GM19397 (cell line): ENCODE data around the gene KCNH1.

Experiments
- ATAC-seq: cut with Tn5 transposase; IDR thresholded peaks from one replicate; pipeline ENCODE4 v1.9.1; 2021; ENCODE audit warnings: mild to moderate bottlenecking, moderate library complexity; ENCODE audit not compliant: unreplicated experiment

KCNH1 gene

DNA sequence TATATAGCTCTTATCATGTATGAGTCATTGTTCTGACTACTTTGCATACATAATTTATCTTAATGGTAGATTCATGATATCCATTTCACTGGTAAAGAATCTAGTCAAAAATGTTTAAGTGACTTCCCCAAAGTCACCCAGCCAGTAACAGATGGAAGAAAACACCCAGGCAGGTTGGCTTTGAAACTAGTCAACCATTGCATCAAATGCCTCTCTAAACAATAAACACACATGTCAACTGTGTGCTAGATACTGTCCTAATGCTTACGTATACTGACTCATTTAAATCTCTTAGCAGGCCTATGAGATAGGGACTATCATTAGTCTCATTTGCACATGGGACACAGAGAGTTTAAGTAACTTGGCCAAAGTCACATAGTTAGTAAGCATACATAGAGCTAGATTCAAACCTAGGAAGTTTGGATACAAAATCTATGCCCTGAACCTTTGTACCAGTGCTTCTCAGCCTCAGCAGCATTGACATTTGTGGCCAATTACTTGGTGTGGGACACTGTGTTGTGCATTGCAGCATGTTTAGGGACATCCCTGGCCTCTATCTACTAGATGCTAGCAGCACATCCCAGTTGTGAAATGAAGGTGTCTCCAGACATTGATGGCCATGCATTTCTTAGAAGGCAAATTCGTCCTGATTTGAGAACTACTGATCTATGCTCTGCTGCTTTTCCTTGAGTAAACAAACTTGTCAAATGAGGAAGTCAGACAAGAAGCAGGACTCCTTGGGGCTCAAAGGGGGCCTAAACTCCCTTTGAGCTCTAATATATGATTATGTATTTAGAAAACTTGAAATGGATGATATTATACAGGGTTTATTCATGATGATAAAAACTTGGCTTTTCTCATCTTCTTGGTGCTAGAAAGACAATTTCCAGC lies 316.3 kb downstream of the KCNH1 start:
- no peak for ATAC-seq

DNA sequence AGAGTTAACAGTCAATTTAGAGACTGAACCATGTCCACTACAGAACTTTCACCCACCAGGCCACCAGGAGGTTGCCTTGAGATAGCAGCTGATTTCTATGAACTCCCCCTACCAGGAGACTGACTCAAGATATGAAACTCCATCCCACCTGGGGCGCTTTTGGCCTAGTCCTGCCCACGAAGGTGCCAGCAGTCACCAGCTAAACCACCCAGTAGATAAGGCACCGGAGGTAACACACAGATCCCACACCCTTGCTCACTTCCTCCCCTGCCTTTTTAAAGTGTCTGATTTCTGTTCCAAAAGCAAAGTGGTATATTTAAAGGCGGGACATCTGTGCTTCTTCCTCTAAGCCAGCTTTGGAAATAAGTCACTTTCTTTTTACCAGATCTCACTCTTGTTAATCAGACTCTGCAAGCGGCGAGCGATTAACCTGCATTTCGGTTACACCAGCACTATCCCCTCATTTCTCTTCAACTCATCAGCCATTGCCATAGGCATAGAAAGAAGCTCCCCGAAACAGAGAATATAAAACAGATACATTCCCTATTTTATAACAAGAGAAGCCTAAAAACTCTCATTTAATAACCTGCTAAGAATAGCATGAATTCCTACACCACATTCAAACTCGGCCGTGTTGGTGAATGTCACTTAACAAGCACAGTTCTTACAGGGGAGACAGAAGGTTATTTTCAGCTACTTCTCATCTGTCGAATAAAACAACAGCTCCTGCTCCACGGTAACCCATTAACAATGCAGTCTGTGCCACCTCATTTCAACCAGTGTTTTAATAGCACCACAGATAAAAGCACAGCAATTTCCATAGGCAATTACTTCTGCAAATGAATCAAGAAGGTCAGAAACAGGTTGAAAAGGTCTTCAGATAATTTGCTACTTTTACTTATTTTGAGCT lies 318.1 kb downstream of the KCNH1 start:
- no peak for ATAC-seq

DNA sequence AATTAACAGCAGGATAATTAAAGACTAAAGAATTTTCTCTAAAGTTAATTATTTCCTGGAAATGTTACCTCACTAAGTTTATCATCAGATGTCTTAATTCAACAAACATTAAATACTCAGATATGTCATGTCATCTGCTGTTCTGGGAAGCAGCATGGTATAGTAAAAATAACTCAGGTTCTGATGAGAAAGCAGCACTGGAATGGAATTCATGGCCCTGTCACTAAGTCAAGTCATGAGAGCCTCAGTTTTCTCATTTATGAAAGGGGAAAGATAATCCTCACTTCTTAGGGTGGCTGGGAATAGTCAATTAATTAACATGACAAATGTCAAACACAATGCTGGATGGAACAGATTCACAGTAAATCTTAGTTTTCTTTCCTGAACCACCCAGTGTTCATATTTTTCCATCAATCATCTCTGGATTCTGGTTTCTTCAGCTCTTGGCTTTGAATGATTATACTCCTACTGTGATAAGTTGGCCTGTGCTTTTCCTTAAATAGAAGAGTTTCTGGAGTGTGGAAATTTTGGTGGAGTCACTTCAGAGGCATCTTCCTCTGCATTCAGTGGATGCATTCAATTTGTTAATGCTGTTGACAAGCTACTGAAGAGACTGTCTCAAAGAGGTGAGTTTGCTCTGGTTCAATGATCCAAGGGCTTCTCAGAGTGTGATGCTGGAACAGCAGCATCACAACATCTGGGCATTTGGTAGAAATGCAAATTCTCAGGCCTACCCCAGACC lies 319.4 kb downstream of the KCNH1 start:
- no peak for ATAC-seq

DNA sequence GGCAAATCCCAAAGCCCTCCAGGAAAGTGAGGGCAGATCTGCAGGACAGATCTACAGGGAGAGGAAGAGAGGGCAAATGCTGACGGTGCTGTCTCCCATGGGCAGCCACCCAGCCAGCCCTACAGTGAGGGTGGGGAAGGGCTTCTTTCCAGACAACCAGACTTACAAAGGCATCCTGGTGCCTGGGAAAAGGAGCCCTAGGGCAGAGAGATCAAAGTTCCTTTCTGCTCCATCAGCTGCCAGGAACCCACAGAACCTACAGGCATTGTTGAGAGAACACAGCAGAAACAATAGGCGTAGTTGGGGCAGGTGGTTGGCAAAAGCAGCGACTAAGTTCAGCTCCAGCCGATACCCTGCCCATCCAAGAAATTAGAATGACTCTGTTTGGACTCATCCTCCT lies 332.4 kb downstream of the KCNH1 start:
- no peak for ATAC-seq

DNA sequence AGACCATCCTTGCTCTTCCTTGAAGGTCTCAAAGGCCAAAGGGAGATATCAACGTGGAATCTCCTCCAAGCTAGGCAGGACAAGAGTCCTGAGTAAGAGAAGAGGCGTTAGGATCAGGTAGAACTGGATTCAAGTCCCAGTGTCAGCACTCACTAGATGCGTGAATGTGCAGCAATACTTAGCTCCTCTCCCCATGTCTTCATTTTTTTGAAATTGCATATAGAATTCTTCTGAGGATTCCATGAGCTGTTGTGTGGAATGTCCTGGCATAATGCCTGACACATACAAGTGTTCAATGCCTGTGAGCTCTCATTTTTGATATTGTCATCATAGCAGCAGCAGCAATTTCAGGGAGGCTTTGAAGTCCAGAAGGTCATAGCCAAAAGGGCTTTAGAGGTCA lies 333.2 kb downstream of the KCNH1 start:
- no peak for ATAC-seq

DNA sequence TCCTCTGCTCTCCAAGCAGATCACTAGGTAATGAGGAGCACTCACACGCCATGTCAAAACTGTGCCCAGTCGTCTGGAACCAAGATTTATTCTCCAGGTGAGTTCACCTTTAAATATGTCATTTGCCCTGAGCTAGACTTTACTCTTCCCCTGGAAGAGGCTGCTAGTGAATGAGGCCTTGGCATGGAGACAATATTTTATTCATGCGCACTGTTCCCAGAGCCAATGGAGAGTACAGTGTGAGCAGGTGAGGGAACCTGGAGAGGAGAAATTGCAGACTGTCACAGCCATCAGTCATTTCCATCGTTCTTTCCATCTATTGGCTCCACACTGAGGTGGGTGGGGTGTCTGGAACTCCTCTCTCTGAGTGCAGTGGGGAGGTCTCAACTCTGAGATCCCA lies 333.6 kb downstream of the KCNH1 start:
- ATAC-seq, result no peak

DNA sequence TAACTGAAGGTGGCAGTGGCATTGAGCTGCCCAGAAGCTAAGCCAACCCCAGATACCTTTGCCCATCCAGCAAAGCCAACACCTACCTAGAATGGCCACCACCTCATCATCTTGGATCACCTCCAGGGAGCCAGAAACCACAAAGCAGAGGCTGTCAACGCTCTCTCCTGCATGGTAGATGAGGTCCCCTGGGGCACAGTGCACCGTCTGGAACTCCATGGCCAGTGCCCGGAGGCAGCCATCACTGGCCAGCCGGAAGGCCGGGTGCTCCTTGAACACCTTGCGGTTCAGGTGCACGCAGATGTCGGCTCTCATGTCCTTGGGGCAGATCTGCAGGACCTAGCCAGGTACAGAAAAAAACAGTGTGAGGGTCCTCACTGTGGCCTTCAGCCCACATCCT lies 336.5 kb downstream of the KCNH1 start:
- ATAC-seq, result no peak

DNA sequence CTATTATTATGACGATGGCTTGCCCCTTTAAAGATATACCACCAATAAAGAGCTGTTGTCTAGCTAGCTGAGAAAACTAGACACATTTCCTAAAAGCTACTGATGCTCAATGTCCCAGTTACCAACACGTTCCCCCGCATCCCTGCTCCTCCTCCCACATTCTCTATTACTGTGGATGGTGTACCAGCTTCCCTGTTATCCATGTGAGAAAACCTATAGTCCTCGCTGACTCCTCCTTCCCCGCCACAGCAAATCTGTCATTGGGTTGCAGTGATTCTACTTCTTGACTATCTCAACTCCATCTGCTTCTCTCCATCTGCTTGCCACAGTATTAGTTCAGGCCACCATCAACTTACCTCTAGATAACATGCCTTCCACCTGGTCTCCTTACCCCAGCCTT lies 337.5 kb downstream of the KCNH1 start:
- no peak for ATAC-seq

DNA sequence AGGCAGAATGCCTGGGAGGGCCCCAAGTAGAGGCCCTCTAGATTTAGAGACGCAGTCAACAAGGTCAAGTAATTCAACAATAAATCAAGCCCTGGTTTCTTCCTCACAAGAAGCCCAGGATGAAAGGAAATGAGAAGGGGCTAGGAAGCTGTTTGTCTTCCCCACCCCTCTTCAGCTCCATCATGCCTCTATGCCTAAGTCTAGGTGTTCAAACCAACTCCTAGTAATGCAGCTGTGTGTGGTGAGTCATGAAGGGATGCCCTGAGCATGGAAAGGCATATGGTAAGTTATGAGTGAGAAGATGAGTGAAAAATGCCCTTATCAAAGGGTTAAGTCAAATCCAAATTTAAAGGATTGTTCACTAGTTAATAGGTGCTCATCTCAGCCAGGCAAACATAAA lies 339.5 kb downstream of the KCNH1 start:
- ATAC-seq, result no peak

DNA sequence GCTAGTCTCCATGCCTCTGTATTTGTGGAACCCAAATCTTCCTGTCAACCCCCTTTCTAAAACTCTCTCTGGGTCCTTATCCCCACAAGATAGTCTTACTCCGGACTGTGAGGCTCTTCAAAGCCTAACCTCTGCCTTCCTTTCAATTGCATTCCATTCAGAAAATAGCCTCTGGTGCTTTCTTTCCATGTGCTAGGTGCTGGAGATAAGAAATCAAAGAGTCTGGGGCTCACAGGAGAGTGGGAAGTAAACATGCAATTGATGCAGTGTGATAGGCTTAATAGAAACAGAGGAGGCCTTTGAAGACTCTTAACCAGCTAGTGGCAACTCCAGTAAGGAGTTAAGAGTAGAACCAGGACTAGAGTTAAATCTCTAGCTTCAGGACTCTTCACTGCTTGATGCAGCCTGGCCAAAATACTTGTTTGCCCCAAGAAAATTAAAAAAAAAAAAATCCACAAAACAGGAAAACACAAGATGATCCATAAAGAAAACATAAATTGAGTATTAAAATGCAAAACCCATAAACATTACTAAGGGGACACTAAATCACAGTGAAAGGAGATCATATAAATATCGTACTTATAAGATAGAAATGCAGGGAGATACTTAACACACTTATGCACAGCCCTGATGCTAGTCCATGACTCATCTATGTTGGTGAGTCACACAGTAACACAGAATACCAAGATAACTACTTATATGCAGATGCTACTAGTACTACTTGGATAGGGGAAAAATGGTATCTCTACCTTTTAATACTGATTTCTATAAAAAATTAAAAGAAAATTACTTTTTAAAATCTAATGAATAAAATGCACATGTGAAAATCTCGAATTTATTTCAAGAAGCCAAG lies 341.5 kb downstream of the KCNH1 start:
- ATAC-seq, result no peak

DNA sequence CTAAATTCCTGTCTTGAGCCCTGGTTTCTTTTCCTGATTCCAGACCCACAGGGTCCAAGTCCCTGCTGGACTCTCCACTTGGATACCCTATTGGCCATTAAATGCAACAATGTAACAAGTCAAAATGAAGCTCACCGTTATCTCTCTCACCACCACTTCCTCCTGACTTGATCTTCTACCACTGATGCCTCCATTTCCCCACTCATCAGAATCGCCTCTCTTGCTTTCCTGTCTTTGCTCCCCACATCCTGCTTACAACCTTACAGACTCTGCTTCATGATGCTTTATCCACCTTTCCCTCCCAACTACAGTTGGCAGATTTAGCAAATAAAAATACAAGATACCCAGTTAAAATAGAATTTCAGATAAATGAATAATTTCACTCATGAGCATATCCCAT lies 343.8 kb downstream of the KCNH1 start:
- ATAC-seq, result no peak

DNA sequence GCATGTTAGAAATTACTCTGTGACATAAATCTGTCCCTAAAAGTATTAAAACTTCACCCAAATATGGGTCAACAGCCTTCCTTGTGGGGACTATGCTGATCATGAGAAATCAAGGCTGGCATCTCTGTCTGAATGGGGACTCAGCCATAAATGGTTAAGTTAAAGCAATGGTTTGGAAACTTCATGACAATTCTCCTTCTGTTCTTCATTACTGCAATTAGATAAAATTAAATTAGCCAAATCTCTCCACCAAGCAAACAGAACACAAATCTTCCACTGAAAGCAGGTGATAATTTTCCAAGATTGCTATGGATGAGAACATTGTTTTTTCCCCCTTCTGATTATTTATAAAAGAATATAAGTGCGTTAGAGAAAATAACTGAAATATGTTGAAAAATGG lies 346.1 kb downstream of the KCNH1 start:
- ATAC-seq, result no peak

DNA sequence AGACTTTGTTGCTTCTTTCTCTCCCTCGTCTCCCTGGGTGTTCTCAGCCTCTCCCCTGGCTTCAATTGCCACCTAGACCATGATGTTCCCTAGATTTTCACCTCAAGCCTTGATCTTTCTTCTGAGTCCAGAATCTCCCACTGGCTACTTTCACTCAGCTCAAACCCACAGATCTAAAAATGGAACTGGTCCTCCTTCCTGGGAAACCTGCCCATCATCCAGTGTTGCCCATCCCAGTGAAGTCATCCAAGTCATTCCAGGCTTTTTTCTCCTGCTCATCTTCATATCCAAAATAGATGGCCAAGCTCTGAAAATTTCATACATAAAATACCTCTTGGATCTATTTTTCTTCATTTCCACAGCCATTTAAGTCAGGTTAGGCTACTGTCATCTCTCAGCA lies 347.4 kb downstream of the KCNH1 start:
- no peak for ATAC-seq

DNA sequence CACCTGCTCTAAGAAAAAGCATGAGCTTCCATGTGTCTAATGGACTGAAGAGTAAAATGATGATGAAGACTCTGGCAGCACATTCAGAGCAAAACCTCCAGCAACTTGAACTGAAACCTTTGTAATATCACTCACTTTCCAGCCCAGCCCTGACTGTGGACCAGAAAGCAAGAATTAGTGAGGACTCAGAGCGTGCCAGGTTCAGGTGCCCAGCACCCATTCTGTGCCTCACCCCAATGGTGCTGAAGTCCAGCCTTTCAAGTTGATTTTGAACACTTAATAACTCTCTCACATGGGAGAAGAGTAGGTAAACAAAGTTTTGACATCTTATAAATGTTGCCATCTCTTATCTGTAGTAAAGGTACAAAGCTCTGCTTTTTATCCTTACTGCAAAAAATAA lies 350.0 kb downstream of the KCNH1 start:
- no peak for ATAC-seq

DNA sequence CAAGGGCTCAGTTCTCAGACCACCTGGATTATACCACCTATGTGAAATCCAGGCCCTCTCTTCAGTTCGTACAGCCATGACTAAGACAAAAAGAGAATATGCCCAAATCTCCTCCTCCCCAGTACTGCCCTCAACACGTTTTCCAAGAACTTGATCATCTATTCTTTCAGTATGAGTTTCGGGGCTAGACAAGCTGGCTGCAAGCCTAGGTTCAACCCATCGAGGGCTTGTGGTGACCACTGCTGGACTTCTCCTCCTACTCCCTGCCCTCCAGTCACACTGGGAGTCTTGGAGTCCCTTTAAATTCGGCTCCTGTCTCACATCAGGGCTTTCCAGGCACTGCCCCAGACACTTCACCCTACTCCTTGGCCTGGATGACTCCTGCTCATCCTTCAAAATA lies 352.3 kb downstream of the KCNH1 start:
- ATAC-seq, result no peak

DNA sequence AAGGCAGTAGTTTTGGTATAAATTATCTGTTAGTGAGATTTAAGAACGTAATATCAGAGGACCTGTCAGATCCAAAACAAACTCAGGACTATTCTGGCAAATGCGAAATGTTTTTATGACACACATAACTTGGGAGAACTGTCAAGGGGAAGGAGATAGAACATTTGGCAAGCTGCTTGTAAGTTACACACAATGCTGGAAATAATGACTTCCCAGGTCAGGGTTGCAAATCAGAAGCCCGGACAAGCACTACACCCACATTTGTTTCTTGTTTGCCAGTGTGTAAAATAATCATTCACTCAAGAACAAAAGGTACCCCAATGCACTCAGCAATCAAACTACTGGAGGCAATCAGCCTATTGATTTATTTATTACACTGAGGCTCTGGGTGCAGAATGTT lies 354.7 kb downstream of the KCNH1 start:
- no peak for ATAC-seq

DNA sequence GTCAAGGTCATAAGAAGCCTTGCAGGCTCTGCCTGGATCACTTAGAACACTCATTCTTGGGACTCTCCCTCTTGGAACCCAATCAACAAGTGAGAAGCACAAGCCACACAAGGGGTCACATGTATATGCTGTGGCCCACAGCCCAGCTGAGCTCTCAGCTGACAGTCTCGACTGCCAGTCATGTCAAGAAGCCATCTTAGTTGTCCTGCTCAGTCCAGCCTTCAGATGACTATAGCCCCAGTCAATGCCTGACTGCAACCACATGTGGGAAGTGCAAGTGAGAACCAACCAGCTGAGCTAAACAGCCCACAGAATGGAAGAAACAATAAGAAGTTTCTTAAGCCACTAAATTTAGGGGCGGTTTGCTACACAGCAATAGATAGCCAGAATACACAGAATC lies 356.0 kb downstream of the KCNH1 start:
- ATAC-seq, result no peak

DNA sequence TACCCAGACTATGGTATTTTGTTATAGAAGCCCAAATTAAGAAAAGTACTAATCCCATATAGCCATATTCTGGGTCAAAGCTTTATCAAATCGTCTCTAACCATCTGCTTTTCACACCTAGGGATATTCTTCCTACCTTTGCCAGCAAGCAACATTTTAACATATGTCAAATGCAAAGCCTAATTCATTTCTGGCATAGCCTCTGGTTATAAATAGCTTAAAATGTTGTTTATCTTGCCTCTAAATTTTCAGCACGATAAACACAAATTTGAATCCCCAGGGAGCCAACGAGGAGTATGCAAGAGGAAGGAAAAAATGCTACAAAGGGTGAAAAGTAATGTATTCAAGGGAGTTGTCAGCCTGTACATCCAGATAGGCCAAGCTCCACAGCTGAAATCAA lies 357.2 kb downstream of the KCNH1 start:
- ATAC-seq, result no peak

DNA sequence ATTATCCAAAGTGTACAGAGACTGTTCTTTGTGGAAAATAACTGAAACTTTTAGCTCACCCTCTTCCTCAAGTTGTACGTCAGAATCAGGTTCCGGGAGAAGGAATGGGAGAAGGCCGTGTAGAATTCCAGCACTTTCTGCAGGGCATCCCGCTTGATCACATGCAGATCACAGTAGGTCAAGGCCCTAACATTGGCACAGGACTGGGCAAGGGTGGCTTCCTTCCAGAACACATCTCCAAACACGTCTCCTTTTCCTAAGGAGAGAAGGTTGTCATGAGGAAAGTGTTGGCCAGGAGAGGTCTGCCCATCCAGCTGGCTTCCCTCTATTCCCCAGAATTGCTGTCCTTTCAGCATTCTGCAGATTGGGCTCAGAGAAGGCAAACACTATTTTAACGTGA lies 358.7 kb downstream of the KCNH1 start:
- no peak for ATAC-seq

DNA sequence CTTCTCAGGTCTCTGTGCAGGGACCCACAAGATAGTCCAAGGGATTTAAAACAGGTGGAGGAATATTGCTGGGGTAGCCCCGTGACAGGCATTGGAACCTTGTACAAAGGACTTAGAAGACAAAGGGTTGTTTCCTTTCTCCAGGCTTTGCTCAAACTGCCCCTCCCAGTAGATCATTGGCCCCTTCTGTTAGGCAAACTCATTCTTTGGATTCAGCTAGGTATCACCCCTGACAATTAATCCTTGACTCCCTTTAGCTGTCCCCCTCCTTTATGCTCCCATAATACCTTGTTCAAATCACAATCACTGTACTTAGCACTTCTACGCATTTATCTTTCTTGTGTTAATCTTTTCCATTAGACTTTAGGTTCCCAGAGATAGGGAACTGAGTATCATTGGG lies 360.5 kb downstream of the KCNH1 start:
- ATAC-seq, result no peak
